Lower leg skin (tissue), 4 donors: ENCODE measurements around the gene SNRNP70. TPM values are rescaled to one million over a fixed set of nuclear protein-coding genes. Genes with fewer than 3 reads are reported as not detected.

Source experiments
- DNase-seq, 2 donors: peaks; one replicate each; pipeline ENCODE4 v3.0.0-alpha.2; 2019; ENCODE audit warnings: low spot score in 2 of 2
- H3K4me3 ChIP-seq: fragments of 200-600 bp; sonication (generic); 2 replicates; pipeline ENCODE4 v1.5.1; 2017; ENCODE audit warnings: mild to moderate bottlenecking, low read depth; ENCODE audit not compliant: poor library complexity, severe bottlenecking
- CTCF ChIP-seq, 3 donors: fragments of 450-650 bp; IDR thresholded peaks; one replicate each; pipeline ENCODE4 v1.5.1; 2016; ENCODE audit warnings: antibody characterized with exemption in 3 of 3, mild to moderate bottlenecking in 3 of 3, moderate library complexity in 2 of 3
- POLR2A ChIP-seq, 2 donors: fragments of 450-650 bp; IDR thresholded peaks; one replicate each; pipeline ENCODE4 v1.6.1; 2016 to 2017; ENCODE audit warnings: antibody characterized with exemption in 2 of 2, mild to moderate bottlenecking in 1 of 2, moderate library complexity in 1 of 2
- WGBS, 2 donors: methylation state at CpG; one replicate each; pipeline ENCODE4 v1.1.5; 2018; 5-methylcytosine and 5-hydroxymethylcytosine counted together
- intact Hi-C: fragments of 100-400 bp; cut with DNase I; formaldehyde crosslinking; loops from one replicate; pipeline ENCODE4 v1.15.0; 2023; ENCODE audit warnings: low total_unique reads
- total RNA-seq, 4 donors: library from RNA; depleted of rRNA; stranded (reverse); fragments of >200 nt; gene quantifications; one replicate each; pipeline ENCODE4 v1.1.0, GENCODE V29; 2016

SNRNP70 gene
- total RNA-seq, 4 donors from 2014 or later, result 172 to 375 (median 285) TPM

GRCh38 chr19:49148784-49149651 is 63.8 kb downstream of the SNRNP70 start:
- DNase-seq, result peak; percentile 96 to 99
- intact Hi-C loops, result loop anchor here (5.0 to 10.0 kb wide), 2 partner anchors 52 to 154 kb away; partner anchors contain the start of genes GYS1 and RUVBL2
- WGBS, 2 donors, result 1 to 3% methylated on average over 36 to 46 of the region's 49 CpGs

GRCh38 chr19:49149652-49150105 is 64.4 kb downstream of the SNRNP70 start:
- no peak for TF ChIP-seq POLR2A (IDR thresholded peaks at IDR 0.05)
- no peak for TF ChIP-seq CTCF (IDR thresholded peaks at IDR 0.05)
- WGBS, 2 donors, result 1% methylated on average over 23 of the region's 23 CpGs
- peak overlapping the region; percentile 63 for H3K4me3 ChIP-seq
- DNase-seq, result peak; percentile 73 to 94
- intact Hi-C loops, result loop anchor here (5.0 to 10.0 kb wide), 2 partner anchors 52 to 155 kb away; partner anchors contain the start of genes GYS1 and RUVBL2

More at GRCh38 chr19:49148784-49149651, 63.8 kb downstream of the SNRNP70 start:
- no peak for TF ChIP-seq CTCF (IDR thresholded peaks at IDR 0.05)
- TF ChIP-seq POLR2A (IDR thresholded peaks at IDR 0.05), result no peak
- peak overlapping the region; percentile 63 for H3K4me3 ChIP-seq

GRCh38 chr19:49150106-49150943 is 65.1 kb downstream of the SNRNP70 start:
- 1% methylated on average over 52 to 68 of the region's 75 CpGs for WGBS, 2 donors
- intact Hi-C loops, result no loop called here
- H3K4me3 ChIP-seq, result peak overlapping the region; percentile 63
- peak; percentile 73 to 96 for DNase-seq
- no peak for TF ChIP-seq CTCF (IDR thresholded peaks at IDR 0.05)
- no peak for TF ChIP-seq POLR2A (IDR thresholded peaks at IDR 0.05)

GRCh38 chr19:49150944-49151243 is 65.6 kb downstream of the SNRNP70 start:
- H3K4me3 ChIP-seq, result peak overlapping the region; percentile 63
- WGBS, 2 donors, result 3 to 4% methylated on average over 14 to 16 of the region's 16 CpGs
- no peak for DNase-seq
- intact Hi-C loops, result no loop called here
- TF ChIP-seq POLR2A (IDR thresholded peaks at IDR 0.05) (no peak), CTCF (IDR thresholded peaks at IDR 0.05) (no peak)

- H3K4me3 ChIP-seq, result no peak overlapping the region
- WGBS, 2 donors, result 3 to 6% methylated on average over 45 of the region's 45 CpGs
- no peak for TF ChIP-seq POLR2A (IDR thresholded peaks at IDR 0.05)
- TF ChIP-seq CTCF (IDR thresholded peaks at IDR 0.05), result no peak
- peak; percentile 88 to 97 for DNase-seq
- intact Hi-C loops, result no loop called here
Measured at GRCh38 chr19:49151267-49152118, 66.2 kb downstream of the SNRNP70 start.
